ENCODE measurements around the gene PLS1. TPM values are rescaled to one million over a fixed set of nuclear protein-coding genes. Genes with fewer than 3 reads are reported as not detected.
"Not testable (repeated sequence)": the region's sequence is repeated elsewhere in the genome, so short reads cannot be mapped to it uniquely, and the experiment has no call there.

The PLS1 gene
- total RNA-seq, 1 donor from 2014 or later, result 5.7 TPM

- H3K9me3 Mint-ChIP-seq, result no peaks in the 10 kb centered on the region
- peaks cover 10% of the 10 kb centered on the region for H3K27me3 Mint-ChIP-seq (ENCODE audit: low read depth)
- H3K4me3 Mint-ChIP-seq, result peak overlapping the region; percentile 96
- no peaks in the 10 kb centered on the region for H3K36me3 Mint-ChIP-seq (ENCODE audit: low read depth)
- TF ChIP-seq, protein P1, sequence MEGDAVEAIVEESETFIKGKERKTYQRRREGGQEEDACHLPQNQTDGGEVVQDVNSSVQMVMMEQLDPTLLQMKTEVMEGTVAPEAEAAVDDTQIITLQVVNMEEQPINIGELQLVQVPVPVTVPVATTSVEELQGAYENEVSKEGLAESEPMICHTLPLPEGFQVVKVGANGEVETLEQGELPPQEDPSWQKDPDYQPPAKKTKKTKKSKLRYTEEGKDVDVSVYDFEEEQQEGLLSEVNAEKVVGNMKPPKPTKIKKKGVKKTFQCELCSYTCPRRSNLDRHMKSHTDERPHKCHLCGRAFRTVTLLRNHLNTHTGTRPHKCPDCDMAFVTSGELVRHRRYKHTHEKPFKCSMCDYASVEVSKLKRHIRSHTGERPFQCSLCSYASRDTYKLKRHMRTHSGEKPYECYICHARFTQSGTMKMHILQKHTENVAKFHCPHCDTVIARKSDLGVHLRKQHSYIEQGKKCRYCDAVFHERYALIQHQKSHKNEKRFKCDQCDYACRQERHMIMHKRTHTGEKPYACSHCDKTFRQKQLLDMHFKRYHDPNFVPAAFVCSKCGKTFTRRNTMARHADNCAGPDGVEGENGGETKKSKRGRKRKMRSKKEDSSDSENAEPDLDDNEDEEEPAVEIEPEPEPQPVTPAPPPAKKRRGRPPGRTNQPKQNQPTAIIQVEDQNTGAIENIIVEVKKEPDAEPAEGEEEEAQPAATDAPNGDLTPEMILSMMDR (conservative IDR thresholded peaks at IDR 0.05), result no peak
- peaks cover 42% of the 10 kb centered on the region for H3K4me1 Mint-ChIP-seq
- DNase-seq (ENCODE audit: low read depth, low spot score), result no peak
- peak overlapping the region; percentile 98 for H3K27ac Mint-ChIP-seq (ENCODE audit: unreplicated experiment)
Measured at GRCh38 chr3:142577696-142578328, 18.4 kb upstream of the PLS1 start.

- H3K36me3 Mint-ChIP-seq (ENCODE audit: low read depth), result no peaks in the 10 kb centered on the region
- TF ChIP-seq, protein P1 (conservative IDR thresholded peaks at IDR 0.05), result no peak
- peaks cover 42% of the 10 kb centered on the region for H3K4me1 Mint-ChIP-seq
- peak; percentile 93 for DNase-seq (ENCODE audit: low read depth, low spot score)
- peaks cover 18% of the 10 kb centered on the region for H3K27me3 Mint-ChIP-seq (ENCODE audit: low read depth)
- H3K4me3 Mint-ChIP-seq, result peak within 1 kb of the TSS; percentile 96
- H3K9me3 Mint-ChIP-seq, result no peaks in the 10 kb centered on the region
- peak within 1 kb of the TSS; percentile 98 for H3K27ac Mint-ChIP-seq (ENCODE audit: unreplicated experiment)
Measured at GRCh38 chr3:142578329-142579223, 17.6 kb upstream of the PLS1 start, which contains the start of gene ATR. ATR (minus strand) TSS chr3:142578733; CDS start chr3:142578704, 29 bp downstream.

- no peak for DNase-seq (ENCODE audit: low read depth, low spot score)
- Mint-ChIP-seq H3K9me3 (no peaks in the 10 kb centered on the region), H3K27ac (ENCODE audit: unreplicated experiment) (no peak overlapping the region), H3K4me1 (peaks cover 38% of the 10 kb centered on the region), H3K4me3 (peak overlapping the region; percentile 96), H3K36me3 (ENCODE audit: low read depth) (no peaks in the 10 kb centered on the region), H3K27me3 (ENCODE audit: low read depth) (peaks cover 25% of the 10 kb centered on the region)
- TF ChIP-seq, protein P1 (conservative IDR thresholded peaks at IDR 0.05), result no peak
Measured at GRCh38 chr3:142580061-142580423, 16.2 kb upstream of the PLS1 start.

GRCh38 chr3:142581070-142581469 is 15.1 kb upstream of the PLS1 start:
- DNase-seq (ENCODE audit: low read depth, low spot score); H3K36me3 Mint-ChIP-seq (ENCODE audit: low read depth); H3K27ac Mint-ChIP-seq (ENCODE audit: unreplicated experiment); H3K4me3 Mint-ChIP-seq; H3K9me3 Mint-ChIP-seq: not testable (repeated sequence)
- peaks cover 30% of the 10 kb centered on the region for H3K4me1 Mint-ChIP-seq
- peaks cover 25% of the 10 kb centered on the region for H3K27me3 Mint-ChIP-seq (ENCODE audit: low read depth)

- peak overlapping the region; percentile 45 for H3K4me3 Mint-ChIP-seq
- H3K27ac Mint-ChIP-seq (ENCODE audit: unreplicated experiment), result no peak overlapping the region
- no peaks in the 10 kb centered on the region for H3K36me3 Mint-ChIP-seq (ENCODE audit: low read depth)
- H3K27me3 Mint-ChIP-seq (ENCODE audit: low read depth), result peaks cover 24% of the 10 kb centered on the region
- H3K4me1 Mint-ChIP-seq, result no peaks in the 10 kb centered on the region
- TF ChIP-seq, protein P1 (conservative IDR thresholded peaks at IDR 0.05), result peak; percentile 74
- DNase-seq (ENCODE audit: low read depth, low spot score), result peak; percentile 28
- H3K9me3 Mint-ChIP-seq, result no peaks in the 10 kb centered on the region
Measured at GRCh38 chr3:142586803-142587406, 9.3 kb upstream of the PLS1 start.
